ENCODE measurements around the gene RCE1. TPM values are rescaled to one million over a fixed set of nuclear protein-coding genes. Genes with fewer than 3 reads are reported as not detected.

Gene RCE1
- total and polyA plus RNA-seq, 8 donors: 16.4 to 22.7 (median 20.3) TPM

DNA sequence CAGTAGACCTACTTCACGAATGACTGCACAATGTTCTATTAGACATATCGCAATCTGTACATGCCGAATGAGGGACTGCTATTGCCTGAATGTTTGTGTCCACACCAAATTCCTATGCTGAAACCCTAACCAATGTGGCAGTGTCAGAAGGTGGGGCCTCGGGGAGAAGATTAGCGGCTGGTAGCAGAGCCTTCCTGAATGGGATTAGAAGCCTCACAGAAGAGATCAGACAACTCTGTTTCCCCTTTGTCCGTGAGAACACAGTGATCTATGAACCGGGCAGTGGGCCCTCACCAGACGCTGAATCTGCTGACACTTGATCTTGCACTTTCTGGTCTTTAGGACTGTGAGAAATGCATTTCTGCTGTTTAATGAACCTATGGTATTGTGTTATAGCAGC lies 46.7 kb downstream of the RCE1 start:
- Histone ChIP-seq H3K27ac (no peak overlapping the region), H3K4me1 (no peaks in the 10 kb centered on the region), H3K9me3 (no peaks in the 10 kb centered on the region), H3K4me3 (no peak overlapping the region), H3K36me3 (no peaks in the 10 kb centered on the region), H3K27me3 (no peaks in the 10 kb centered on the region)
- ATAC-seq (no peak), DNase-seq (no peak)
- intact Hi-C loops (cut with DNase I): no loop called here
- TF ChIP-seq, protein P1, sequence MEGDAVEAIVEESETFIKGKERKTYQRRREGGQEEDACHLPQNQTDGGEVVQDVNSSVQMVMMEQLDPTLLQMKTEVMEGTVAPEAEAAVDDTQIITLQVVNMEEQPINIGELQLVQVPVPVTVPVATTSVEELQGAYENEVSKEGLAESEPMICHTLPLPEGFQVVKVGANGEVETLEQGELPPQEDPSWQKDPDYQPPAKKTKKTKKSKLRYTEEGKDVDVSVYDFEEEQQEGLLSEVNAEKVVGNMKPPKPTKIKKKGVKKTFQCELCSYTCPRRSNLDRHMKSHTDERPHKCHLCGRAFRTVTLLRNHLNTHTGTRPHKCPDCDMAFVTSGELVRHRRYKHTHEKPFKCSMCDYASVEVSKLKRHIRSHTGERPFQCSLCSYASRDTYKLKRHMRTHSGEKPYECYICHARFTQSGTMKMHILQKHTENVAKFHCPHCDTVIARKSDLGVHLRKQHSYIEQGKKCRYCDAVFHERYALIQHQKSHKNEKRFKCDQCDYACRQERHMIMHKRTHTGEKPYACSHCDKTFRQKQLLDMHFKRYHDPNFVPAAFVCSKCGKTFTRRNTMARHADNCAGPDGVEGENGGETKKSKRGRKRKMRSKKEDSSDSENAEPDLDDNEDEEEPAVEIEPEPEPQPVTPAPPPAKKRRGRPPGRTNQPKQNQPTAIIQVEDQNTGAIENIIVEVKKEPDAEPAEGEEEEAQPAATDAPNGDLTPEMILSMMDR (IDR thresholded peaks at IDR 0.05): no peak

DNA sequence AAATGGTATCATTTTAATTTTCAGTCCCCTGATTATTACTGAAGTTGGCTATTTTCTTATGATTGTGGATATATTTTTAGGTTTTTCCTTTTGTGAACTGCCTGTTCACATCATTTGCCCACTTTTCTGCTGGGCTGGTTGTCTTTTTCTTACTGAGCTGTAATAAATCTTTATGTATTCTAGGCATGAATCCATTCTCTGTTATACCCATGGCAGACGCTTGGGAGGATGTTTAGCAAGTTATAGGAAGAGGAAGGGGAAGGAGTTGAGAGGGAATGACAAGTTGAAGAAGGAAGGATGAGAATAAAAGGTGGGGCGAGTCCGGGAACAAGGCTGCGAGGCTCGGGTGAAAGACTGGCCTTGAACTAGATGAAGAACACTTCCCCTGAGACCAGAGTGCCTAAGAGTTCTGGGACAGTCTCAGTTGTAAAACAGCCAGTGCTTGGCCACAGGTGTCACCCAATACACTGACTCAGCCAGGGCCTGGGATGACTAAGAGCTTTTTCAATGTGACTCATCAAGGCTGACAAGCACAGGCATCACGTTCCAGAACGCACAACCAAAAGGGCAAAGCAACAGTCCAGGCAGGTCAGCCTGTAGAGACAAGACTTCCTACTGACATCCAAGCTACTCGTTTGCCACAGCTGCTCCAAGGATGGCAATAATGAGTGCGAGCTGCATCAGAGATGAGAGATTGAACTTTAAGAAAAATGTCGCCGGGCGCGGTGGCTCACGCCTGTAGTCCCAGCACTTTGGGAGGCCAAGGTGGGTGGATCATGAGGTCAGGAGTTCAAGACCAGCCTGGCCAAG lies 48.8 kb downstream of the RCE1 start:
- Histone ChIP-seq H3K27me3 (no peaks in the 10 kb centered on the region), H3K4me1 (no peaks in the 10 kb centered on the region), H3K36me3 (no peaks in the 10 kb centered on the region), H3K4me3 (no peak overlapping the region), H3K27ac (no peak overlapping the region), H3K9me3 (no peaks in the 10 kb centered on the region)
- intact Hi-C loops (cut with DNase I): no loop called here
- peak; percentile 88 for ATAC-seq
- peak in 1 of 4 donors; percentile 46 for DNase-seq
- TF ChIP-seq, protein P1 (IDR thresholded peaks at IDR 0.05): no peak

DNA sequence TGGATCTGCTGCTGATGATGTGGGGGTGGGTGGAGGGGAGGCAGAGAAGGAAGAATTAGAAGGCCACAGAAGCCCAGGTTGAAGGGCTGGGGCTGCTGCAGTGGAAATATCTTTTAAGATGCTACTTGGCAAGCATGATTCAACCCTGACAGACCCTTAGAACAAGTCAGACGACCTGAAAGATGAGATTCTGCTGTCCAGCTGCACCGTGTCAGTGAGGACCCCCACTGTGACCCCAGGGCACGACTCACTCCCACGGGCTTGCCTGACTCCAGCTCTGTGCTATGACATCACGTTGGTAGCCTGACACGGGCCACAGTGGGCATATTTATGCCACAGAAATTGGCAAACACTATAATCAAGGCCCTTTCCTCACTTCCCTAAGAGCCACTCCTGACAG lies 49.7 kb downstream of the RCE1 start:
- Histone ChIP-seq H3K36me3 (no peaks in the 10 kb centered on the region), H3K4me3 (no peak overlapping the region), H3K9me3 (no peaks in the 10 kb centered on the region), H3K27me3 (no peaks in the 10 kb centered on the region), H3K27ac (no peak overlapping the region), H3K4me1 (no peaks in the 10 kb centered on the region)
- TF ChIP-seq, protein P1 (IDR thresholded peaks at IDR 0.05): no peak
- intact Hi-C loops (cut with DNase I): no loop called here
- ATAC-seq (no peak), DNase-seq (no peak)

DNA sequence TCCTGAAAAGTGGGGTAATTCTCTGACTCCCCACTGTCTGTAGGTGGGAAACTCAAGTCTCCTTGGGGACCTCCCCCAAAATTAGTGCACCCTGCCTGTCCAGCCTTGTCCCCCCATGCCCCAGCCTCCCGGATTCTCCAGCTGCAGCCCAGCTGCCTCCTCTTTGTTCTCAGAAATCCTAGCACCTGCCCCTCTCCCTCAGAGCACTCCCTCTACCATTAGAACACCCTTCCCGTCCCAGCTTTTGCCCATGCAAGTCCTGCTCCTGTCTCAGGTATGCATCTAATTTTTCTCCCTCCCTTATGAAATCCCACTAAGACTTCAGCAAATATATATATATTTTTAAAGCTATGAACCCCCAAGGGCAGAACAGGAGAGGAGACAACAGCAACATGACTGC lies 50.9 kb downstream of the RCE1 start:
- no peak for ATAC-seq
- intact Hi-C loops (cut with DNase I): no loop called here
- Histone ChIP-seq H3K4me1 (no peaks in the 10 kb centered on the region), H3K9me3 (no peaks in the 10 kb centered on the region), H3K36me3 (no peaks in the 10 kb centered on the region), H3K27me3 (no peaks in the 10 kb centered on the region), H3K27ac (no peak overlapping the region), H3K4me3 (no peak overlapping the region)
- no peak for DNase-seq
- TF ChIP-seq, protein P1 (IDR thresholded peaks at IDR 0.05): no peak

Other genes starting within 250 kb of the RCE1 start
- 10 to 100 TPM; 64.2 to 89.1 TPM for gene RBM14, start 226.8 kb upstream of the RCE1 start, total RNA-seq
- gene RBM14, start 226.8 kb upstream of the RCE1 start, polyA plus RNA-seq (ENCODE audit: insufficient read length in 6 of 6): 10 to 100 TPM; 78.3 to 94.1 (median 89.9) TPM
- 100 to 1,000 TPM; 100 to 103 TPM for gene RBM4, start 204.7 kb upstream of the RCE1 start, total RNA-seq
- 100 to 1,000 TPM; 211 to 246 (median 227) TPM for gene RBM4, start 204.7 kb upstream of the RCE1 start, polyA plus RNA-seq (ENCODE audit: insufficient read length in 6 of 6)
- 10 to 100 TPM; 15.8 to 16.1 TPM for gene RBM4B, start 165.6 kb upstream of the RCE1 start, total RNA-seq
- gene RBM4B, start 165.6 kb upstream of the RCE1 start, polyA plus RNA-seq (ENCODE audit: insufficient read length in 6 of 6): 10 to 100 TPM; 69.9 to 78.9 (median 73.2) TPM
- gene SPTBN2, start 114.2 kb upstream of the RCE1 start, total RNA-seq: 10 to 100 TPM in 1 of 2 donors, 1 to 10 TPM in 1; 8.7 to 26.4 TPM
- 10 to 100 TPM in 1 of 6 donors, 1 to 10 TPM in 5; 7.5 to 11.6 (median 8.7) TPM for gene SPTBN2, start 114.2 kb upstream of the RCE1 start, polyA plus RNA-seq (ENCODE audit: insufficient read length in 6 of 6)
- 10 to 100 TPM; 20.2 to 21.1 TPM for gene LRFN4, start 13.6 kb downstream of the RCE1 start, total RNA-seq
- gene LRFN4, start 13.6 kb downstream of the RCE1 start, polyA plus RNA-seq (ENCODE audit: insufficient read length in 6 of 6): 10 to 100 TPM in 3 of 6 donors, 1 to 10 TPM in 3; 6.1 to 15.3 (median 10.2) TPM
- 10 to 100 TPM; 20.3 to 27.4 TPM for gene PC, start 114.9 kb downstream of the RCE1 start, total RNA-seq
- gene PC, start 114.9 kb downstream of the RCE1 start, polyA plus RNA-seq (ENCODE audit: insufficient read length in 6 of 6): 10 to 100 TPM in 5 of 6 donors, 1 to 10 TPM in 1; 7.9 to 12.9 (median 10.3) TPM
- gene C11orf86, start 131.9 kb downstream of the RCE1 start, total RNA-seq: not detected
- gene C11orf86, start 131.9 kb downstream of the RCE1 start, polyA plus RNA-seq (ENCODE audit: insufficient read length in 6 of 6): not detected
- under 1 TPM in 1 of 2 donors, not detected in 1; 0.61 TPM for gene SYT12, start 179.7 kb downstream of the RCE1 start, total RNA-seq
- gene SYT12, start 179.7 kb downstream of the RCE1 start, polyA plus RNA-seq (ENCODE audit: insufficient read length in 6 of 6): under 1 TPM; 0.06 to 0.50 (median 0.10) TPM
- 10 to 100 TPM; 17.8 to 37.6 TPM for gene RHOD, start 213.4 kb downstream of the RCE1 start, total RNA-seq
- 10 to 100 TPM in 2 of 6 donors, 1 to 10 TPM in 4; 9.1 to 14.8 (median 9.7) TPM for gene RHOD, start 213.4 kb downstream of the RCE1 start, polyA plus RNA-seq (ENCODE audit: insufficient read length in 6 of 6)

Data from left lung (tissue), 10 donors.